AG10803 (cell line): ENCODE measurements around the gene MRGPRG.
A peak's percentile ranks its signal among the peaks of the same experiment; 100 is the strongest.

Experiments
- DNase-seq: peaks from one replicate; pipeline ENCODE4 v3.0.0; 2010; ENCODE audit warnings: low read depth
- H3K4me3 ChIP-seq: 2 replicates; pipeline ENCODE4 v1.5.1; 2011; ENCODE audit warnings: mild to moderate bottlenecking, low read length, control low read depth
- TF ChIP-seq, protein P1 (sequence below): conservative IDR thresholded peaks from 2 replicates; pipeline ENCODE4 v1.5.1; 2011; ENCODE audit warnings: mild to moderate bottlenecking, low read length, control low read depth, inconsistent platforms

The MRGPRG gene

DNA sequence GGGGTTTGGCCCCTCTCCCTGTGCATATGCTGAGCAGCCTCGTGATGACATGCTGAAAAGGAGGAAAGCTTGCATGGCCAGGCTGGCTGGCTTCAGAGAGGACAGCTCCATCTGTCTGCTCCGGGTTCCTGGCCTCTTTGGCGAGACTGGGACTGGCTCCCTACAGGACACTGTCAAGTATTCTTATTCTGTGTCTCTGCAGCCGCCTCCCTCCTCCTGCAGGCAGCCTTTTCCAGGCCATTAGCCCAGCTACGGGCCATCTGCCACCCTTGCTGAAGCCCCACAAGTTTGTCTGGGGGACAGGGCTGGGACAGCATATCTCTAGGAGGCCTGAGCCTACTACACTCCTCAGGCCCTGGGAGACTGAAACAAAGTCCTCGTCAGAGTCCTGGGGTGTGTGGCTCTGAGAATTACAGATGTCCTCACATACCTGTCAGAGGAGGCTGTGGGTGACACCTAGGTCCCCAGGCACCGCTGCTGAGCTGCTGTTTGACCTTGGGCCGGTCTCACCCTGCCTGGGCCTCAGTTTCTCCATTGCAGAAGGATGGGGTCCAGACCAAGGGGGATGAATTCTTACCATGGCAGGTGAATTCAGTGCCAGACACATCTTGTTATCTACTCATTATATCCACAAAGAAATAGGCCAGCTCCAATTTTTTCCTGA lies 11.0 kb downstream of the MRGPRG start:
- DNase-seq, result no peak
- TF ChIP-seq, protein P1, sequence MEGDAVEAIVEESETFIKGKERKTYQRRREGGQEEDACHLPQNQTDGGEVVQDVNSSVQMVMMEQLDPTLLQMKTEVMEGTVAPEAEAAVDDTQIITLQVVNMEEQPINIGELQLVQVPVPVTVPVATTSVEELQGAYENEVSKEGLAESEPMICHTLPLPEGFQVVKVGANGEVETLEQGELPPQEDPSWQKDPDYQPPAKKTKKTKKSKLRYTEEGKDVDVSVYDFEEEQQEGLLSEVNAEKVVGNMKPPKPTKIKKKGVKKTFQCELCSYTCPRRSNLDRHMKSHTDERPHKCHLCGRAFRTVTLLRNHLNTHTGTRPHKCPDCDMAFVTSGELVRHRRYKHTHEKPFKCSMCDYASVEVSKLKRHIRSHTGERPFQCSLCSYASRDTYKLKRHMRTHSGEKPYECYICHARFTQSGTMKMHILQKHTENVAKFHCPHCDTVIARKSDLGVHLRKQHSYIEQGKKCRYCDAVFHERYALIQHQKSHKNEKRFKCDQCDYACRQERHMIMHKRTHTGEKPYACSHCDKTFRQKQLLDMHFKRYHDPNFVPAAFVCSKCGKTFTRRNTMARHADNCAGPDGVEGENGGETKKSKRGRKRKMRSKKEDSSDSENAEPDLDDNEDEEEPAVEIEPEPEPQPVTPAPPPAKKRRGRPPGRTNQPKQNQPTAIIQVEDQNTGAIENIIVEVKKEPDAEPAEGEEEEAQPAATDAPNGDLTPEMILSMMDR, result no peak
- H3K4me3 ChIP-seq, result no peak overlapping the region

DNA sequence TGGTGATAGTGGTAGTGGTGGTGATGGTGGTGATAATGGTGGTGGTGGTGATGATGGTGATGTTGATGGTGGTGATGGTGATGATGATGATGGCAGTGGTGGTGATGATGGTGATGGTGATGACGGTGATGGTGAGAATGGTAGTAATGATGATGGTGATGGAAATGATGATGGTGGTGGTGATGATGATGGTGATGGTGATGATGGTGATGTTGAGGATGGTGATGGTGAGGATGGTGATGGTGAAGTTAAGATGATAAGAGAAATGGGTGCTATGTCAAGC lies 11.8 kb downstream of the MRGPRG start:
- no peak for DNase-seq
- TF ChIP-seq, protein P1, result no peak
- H3K4me3 ChIP-seq, result no peak overlapping the region

DNA sequence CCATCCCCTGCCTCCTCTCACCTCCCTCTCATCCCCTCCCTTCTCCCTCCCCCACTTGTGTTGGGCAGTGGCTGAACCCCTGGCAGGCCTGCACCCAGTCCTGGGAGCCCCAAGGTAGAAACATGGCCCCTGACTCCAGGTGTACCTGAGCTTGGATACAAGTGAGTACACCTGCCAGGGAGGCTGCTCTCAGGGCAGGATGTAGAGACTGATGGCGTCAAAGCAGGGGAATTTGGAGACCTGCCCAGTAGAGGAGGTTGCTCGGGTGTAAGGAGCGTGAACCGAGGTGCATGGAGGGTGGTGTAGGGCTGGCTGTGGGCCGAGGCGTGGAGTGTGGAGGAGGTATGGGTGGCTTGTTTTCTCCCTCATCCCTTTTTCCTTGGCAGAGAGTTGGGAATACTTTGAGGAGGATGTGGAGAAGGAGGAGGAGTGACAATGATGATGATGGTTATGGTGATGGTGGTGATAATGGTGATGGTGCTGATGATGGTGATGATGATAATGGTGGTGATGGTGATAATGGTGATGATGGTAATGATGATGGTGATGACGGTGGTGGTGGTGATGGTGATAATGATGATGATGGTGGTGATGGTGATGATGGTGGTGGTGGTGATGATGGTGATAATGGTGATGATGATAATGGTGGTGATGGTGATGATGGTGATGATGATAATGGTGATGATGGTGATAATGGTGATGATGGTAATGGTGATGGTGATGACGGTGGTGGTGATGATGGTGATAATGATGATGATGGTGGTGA lies 12.3 kb downstream of the MRGPRG start:
- TF ChIP-seq, protein P1, result no peak
- H3K4me3 ChIP-seq, result no peak overlapping the region
- DNase-seq, result no peak

DNA sequence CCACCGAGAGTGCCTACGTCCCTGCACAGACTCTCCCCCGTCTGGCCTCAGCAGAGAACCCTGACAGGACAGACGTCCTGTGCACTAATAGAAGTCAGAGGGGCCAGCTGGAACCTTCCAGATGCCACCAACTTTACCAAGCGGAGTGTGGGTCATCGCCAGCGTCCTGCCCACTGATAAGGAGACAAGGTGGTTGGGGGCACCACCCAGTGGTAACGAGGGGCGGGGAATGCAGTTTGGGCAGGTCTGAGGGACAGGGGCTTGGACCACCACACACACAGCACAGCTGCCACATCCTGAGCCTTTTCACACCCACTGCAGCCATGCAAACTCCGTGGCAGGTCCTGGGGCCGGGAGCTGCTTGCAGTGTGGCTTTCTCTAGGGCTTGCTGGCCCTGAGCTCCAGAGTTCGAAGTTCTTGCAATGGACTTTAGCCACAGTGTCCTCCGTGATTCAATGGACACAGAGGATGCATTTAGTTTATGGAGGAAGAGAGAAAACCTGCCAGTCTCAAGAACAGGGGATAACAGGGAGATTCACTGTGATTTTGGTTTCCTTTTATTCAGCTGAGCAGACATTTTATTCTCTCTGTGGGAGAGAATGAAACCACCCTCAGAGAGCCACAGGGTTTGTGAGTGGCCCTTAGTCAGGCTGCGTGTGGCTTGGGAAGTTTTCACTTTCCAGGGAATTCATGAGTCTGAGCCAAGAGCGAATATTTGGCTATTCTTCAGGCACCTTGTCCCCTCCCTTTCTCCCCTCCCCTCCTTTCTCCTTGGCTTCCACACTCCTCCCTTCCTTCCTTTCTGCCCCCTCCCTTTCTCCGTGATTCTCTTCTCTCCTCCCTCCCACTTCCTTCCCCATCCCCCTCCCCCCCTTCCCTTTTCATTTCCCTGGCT lies 13.1 kb downstream of the MRGPRG start:
- TF ChIP-seq, protein P1, result no peak
- H3K4me3 ChIP-seq, result no peak overlapping the region
- DNase-seq, result peak; percentile 9

DNA sequence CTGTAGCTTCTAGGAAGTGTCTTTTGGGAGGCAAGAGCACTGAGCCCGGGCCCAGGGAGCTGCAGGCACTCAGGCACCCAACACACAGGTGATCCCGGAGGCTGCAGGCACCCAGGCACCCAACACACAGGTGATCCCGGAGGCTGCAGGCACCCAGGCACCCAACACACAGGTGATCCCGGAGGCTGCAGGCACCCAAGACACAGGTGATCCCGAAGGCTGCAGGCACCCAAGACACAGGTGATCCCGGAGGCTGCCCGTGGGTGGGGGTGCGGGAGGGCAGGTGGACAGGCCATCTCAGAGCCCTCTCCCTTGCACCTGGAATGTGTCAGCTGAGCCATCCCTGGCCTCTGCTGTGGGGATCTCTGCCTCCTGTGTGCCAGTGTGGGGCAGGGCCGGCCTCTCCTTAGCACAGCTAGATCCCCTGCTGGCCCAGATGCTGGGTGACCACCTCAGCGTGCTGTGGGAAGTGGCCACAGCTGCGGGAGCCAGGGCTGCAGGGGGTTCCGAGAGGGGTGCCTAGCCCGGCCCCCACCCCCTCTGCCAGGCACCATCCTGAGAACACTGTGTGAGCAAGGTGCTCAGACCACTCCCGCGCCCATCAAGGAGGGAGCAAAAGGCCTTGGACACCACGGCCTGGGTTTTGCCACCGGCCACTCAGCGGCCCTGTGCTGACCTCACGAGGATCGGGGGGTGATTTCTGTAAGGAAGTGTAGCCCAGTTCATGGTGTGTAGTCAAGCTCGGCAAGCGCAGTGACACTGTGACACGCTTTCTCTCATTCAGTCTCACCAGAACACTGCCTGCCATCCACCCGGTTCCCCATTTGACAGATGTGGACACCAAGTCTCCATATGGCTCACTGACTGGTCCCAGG lies 14.2 kb downstream of the MRGPRG start:
- TF ChIP-seq, protein P1, result no peak
- H3K4me3 ChIP-seq, result no peak overlapping the region
- no peak for DNase-seq

DNA sequence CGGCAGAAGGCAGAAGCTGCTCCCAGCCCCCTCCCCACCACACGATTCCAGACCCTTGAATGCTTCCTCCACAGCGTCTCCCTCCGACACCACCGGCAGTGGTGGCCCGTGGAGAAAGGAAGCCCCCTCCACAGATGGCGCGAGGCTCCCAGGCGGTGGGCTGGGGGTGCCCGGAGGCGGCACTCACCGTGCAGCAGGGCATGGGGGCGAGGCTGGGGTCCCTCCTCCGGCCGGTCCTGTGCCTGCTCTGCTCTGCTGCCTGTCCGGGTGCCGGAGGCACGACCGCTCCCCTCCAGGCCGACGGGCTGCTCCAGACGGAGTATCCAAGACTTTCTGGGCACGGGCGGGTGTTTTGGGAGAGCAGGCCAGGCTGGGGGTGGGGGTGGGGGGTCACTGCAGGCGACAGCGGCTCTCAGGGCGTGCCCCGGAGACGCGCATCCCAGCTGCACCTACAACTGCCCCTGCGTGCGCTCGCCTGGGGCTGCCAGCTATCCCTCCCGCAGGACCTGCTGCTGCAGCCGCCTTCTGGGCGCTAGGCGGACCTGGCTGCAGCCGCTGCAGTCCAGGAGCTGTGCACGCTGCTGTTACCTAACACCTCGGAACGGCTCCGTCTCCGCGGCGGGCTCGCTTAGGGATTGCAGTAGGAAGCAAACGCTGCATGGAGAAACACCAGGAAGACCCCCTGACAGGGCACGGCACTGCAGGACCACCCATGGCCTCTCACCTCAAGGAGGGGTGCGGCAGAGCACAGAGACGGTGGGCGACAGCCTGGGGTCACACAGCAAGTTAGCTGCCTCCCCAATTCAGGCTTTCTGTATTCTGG lies 15.2 kb downstream of the MRGPRG start:
- TF ChIP-seq, protein P1, result no peak
- H3K4me3 ChIP-seq, result no peak overlapping the region
- DNase-seq, result no peak
